ENCODE measurements around the gene SORCS3. TPM values are rescaled to one million over a fixed set of nuclear protein-coding genes. Genes with fewer than 3 reads are reported as not detected.

The SORCS3 gene
- total RNA-seq, 1 donor from 2014 or later: 0.31 TPM

DNA sequence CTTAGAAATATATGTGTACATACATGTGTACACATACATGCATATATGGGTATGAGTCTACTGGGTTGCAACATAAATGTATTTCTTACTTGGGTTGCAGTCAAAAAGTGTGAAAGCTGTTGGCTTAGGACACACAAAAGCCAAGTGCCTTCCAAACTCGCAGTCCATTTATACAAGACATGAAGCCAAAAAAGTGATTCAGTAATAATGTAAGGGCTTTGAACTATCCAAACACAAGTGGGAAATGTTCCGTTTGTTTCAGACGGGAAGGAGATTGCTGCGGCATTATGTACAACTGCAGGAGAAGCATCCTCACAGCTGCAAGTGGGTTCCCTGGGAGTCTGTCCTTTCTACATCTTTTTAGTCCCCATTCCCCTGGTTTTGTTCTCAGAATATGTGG is 513.6 kb downstream of the SORCS3 start:
- no peak for DNase-seq (ENCODE audit: low spot score, unreplicated experiment)
- Mint-ChIP-seq H3K27ac (no peak overlapping the region), H3K9me3 (ENCODE audit: low read depth) (no peaks in the 10 kb centered on the region), H3K36me3 (ENCODE audit: insufficient read depth) (no peaks in the 10 kb centered on the region), H3K4me1 (ENCODE audit: low read depth) (peaks cover 6% of the 10 kb centered on the region), H3K4me3 (ENCODE audit: low read depth) (no peak overlapping the region), H3K27me3 (peaks cover 12% of the 10 kb centered on the region)
- TF ChIP-seq, protein P1, sequence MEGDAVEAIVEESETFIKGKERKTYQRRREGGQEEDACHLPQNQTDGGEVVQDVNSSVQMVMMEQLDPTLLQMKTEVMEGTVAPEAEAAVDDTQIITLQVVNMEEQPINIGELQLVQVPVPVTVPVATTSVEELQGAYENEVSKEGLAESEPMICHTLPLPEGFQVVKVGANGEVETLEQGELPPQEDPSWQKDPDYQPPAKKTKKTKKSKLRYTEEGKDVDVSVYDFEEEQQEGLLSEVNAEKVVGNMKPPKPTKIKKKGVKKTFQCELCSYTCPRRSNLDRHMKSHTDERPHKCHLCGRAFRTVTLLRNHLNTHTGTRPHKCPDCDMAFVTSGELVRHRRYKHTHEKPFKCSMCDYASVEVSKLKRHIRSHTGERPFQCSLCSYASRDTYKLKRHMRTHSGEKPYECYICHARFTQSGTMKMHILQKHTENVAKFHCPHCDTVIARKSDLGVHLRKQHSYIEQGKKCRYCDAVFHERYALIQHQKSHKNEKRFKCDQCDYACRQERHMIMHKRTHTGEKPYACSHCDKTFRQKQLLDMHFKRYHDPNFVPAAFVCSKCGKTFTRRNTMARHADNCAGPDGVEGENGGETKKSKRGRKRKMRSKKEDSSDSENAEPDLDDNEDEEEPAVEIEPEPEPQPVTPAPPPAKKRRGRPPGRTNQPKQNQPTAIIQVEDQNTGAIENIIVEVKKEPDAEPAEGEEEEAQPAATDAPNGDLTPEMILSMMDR (IDR thresholded peaks at IDR 0.05; ENCODE audit: unreplicated experiment): no peak

DNA sequence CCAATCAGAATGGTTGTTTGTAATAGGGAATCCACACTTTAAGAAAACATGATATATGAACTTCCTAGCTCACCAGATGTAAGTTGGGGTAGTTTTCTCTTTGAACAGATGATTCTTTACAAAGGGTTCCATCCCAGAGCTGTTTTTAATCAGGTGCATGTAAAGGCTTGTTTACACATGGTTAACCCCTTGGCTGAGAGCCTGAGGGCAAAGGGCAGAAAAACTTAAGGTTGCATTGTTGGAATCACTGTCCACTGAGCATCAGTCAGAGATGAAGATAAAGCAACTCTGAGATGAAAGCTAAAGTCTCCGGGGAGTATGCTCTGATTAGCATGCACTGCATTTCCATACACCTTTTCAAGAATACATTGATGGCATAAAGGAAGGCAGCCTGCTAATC is 518.2 kb downstream of the SORCS3 start:
- no peaks in the 10 kb centered on the region for H3K36me3 Mint-ChIP-seq (ENCODE audit: insufficient read depth)
- DNase-seq (ENCODE audit: low spot score, unreplicated experiment): no peak
- H3K4me3 Mint-ChIP-seq (ENCODE audit: low read depth): no peak overlapping the region
- no peaks in the 10 kb centered on the region for H3K9me3 Mint-ChIP-seq (ENCODE audit: low read depth)
- no peak overlapping the region for H3K27ac Mint-ChIP-seq
- TF ChIP-seq, protein P1 (IDR thresholded peaks at IDR 0.05; ENCODE audit: unreplicated experiment): no peak
- H3K4me1 Mint-ChIP-seq (ENCODE audit: low read depth): peaks cover 2% of the 10 kb centered on the region
- peaks cover 12% of the 10 kb centered on the region for H3K27me3 Mint-ChIP-seq

DNA sequence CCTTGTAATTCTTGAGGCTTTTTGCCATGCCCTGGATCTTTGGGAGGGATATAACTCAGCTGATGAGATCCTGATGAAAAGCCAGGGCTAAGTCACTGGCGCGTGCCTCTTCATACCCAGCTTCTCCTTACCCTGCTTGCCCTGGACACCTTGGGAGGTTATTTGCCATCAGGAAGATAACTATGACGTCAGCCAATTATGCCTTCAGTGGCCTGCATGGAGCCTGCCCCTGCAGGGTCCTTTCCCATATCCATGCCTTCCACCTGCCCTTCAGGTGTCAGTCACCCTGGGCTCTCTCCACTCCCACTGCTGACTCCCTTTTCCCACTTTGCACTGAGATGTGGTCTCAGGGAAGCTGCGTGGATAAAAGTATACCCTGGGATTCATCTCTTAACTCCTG is 520.1 kb downstream of the SORCS3 start:
- Mint-ChIP-seq H3K9me3 (ENCODE audit: low read depth) (no peaks in the 10 kb centered on the region), H3K27ac (no peak overlapping the region), H3K4me3 (ENCODE audit: low read depth) (no peak overlapping the region), H3K4me1 (ENCODE audit: low read depth) (peaks cover 2% of the 10 kb centered on the region), H3K27me3 (peaks cover 6% of the 10 kb centered on the region), H3K36me3 (ENCODE audit: insufficient read depth) (no peaks in the 10 kb centered on the region)
- no peak for DNase-seq (ENCODE audit: low spot score, unreplicated experiment)
- TF ChIP-seq, protein P1 (IDR thresholded peaks at IDR 0.05; ENCODE audit: unreplicated experiment): no peak

DNA sequence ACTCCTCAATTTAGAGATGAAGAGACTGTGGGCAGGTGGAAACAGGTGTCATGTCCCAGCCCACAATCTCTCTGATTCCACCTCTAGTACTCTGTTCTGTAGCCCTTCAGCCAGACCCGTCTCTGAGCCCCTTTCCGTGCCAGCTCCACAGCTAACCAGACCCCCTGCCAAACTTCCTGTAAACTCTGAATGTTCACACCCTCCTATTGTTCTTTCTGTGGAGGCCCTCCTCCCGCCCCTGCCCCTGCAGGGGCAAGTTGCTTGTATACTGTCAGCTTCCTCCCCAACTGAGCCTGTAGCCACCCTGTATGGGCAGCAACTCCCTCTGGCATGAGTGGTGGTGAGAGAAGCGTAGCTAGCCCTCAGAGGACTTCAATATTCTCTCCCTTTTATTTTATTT is 520.7 kb downstream of the SORCS3 start:
- Mint-ChIP-seq H3K36me3 (ENCODE audit: insufficient read depth) (no peaks in the 10 kb centered on the region), H3K27ac (no peak overlapping the region), H3K4me3 (ENCODE audit: low read depth) (no peak overlapping the region), H3K9me3 (ENCODE audit: low read depth) (no peaks in the 10 kb centered on the region), H3K27me3 (peaks cover 6% of the 10 kb centered on the region), H3K4me1 (ENCODE audit: low read depth) (peaks cover 2% of the 10 kb centered on the region)
- DNase-seq (ENCODE audit: low spot score, unreplicated experiment): no peak
- TF ChIP-seq, protein P1 (IDR thresholded peaks at IDR 0.05; ENCODE audit: unreplicated experiment): no peak

DNA sequence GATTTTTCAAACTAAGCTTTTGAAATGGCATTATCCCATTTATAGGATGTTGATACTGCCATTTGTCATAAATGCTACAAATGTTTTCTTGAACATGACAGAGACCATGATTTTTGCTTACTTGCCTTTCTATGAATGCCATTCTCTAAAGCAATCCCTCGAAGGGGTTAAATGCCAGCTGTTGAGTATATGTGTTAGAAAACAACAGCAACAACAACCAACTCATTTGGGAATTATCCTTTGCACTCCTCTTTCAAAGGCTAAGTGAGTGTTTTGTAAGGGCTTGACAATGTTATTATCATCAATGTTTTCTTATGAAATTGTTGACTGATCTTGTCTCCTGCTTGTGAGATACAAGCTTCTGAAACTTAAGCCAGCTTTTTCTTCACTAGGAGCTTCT is 529.4 kb downstream of the SORCS3 start:
- TF ChIP-seq, protein P1 (IDR thresholded peaks at IDR 0.05; ENCODE audit: unreplicated experiment): no peak
- Mint-ChIP-seq H3K4me3 (ENCODE audit: low read depth) (no peak overlapping the region), H3K4me1 (ENCODE audit: low read depth) (no peaks in the 10 kb centered on the region)

More for the DNA sequence above, 529.4 kb downstream of the SORCS3 start:
- Mint-ChIP-seq H3K36me3 (ENCODE audit: insufficient read depth) (no peaks in the 10 kb centered on the region), H3K27me3 (no peaks in the 10 kb centered on the region), H3K9me3 (ENCODE audit: low read depth) (no peaks in the 10 kb centered on the region), H3K27ac (no peak overlapping the region)
- DNase-seq (ENCODE audit: low spot score, unreplicated experiment): no peak

Measured in progenitor cell of endocrine pancreas (in vitro differentiated cells).